GM18951 (cell line): Measurements from ENCODE around the gene TNFRSF6B.
"Not testable (repeated sequence)": the region's sequence is repeated elsewhere in the genome, so short reads cannot be mapped to it uniquely, and the experiment has no call there.

ENCODE experiments used
- POLR2A ChIP-seq: IDR thresholded peaks from 4 replicates; pipeline ENCODE4 v1.6.1; 2011; ENCODE audit warnings: mild to moderate bottlenecking; ENCODE audit not compliant: insufficient read length, insufficient read depth; ENCODE audit errors: extremely low read depth
- in situ Hi-C: fragments of 300-500 bp; cut with MboI; formaldehyde crosslinking; loops from one replicate; pipeline ENCODE4 v1.12.0; 2022; ENCODE audit warnings: low sequenced_read_pairs, mixed read lengths, inconsistent platforms; ENCODE audit not compliant: unreplicated experiment

Gene TNFRSF6B

DNA sequence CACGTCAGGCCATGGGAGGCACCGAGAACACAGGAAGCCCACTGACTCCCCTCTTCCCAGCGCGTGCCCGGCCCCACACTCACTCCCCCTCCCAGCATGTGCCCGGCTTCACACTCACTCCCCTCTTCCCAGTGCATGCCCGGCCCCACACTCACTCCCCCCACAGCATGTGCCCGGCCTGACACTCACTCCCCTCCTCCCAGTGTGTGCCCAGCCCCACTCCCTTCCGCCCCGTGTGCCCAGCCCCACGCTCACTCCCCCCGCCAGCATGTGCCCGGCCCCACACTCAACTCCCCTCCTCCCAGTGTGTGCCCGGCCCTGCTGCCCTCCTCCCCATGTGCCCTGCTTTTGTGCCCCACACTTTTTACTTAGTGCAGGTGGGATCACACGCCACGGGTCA, 28.6 kb upstream of the TNFRSF6B start:
- in situ Hi-C loops: no loop called here
- no peak for TF ChIP-seq POLR2A

DNA sequence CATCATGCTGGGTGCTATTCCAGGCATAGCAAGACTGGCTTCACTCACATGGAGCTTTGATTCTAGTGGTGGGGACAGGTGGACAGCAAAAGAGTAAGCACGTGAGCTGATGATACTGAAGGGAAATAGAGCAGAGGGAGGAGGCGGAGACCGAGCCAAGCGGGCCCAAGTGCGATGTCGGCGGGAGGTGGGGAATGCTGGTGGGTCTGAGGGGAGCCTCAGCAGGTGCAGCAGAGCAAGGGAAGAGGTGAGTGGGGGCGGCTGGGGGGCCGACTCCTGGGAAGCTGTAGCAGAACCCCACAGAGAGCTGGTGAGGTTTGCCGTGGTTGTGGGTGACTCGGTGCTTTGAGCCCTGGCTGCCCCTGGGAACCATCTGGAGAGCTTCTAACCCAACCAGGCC, 28.1 kb upstream of the TNFRSF6B start:
- in situ Hi-C loops: no loop called here
- no peak for TF ChIP-seq POLR2A

DNA sequence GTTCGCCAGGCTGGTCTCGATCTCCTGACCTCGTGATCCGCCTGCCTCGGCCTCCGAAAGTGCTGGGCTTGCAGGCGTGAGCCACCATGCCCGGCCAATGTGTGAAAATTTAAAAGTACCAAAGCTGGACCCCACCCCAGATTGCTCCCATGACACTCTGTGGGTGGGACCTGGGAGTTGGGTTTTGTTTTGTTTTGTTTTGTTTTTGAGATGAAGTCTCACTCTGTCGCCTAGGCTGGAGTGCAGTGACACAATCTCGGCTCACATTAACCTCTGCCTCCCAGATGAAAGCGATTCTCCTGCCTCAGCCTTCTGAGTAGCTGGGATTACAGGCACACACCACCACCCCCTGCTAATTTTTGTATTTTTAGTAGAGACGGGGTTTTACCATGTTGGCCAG, 24.8 kb upstream of the TNFRSF6B start:
- in situ Hi-C loops: not testable (repeated sequence)

DNA sequence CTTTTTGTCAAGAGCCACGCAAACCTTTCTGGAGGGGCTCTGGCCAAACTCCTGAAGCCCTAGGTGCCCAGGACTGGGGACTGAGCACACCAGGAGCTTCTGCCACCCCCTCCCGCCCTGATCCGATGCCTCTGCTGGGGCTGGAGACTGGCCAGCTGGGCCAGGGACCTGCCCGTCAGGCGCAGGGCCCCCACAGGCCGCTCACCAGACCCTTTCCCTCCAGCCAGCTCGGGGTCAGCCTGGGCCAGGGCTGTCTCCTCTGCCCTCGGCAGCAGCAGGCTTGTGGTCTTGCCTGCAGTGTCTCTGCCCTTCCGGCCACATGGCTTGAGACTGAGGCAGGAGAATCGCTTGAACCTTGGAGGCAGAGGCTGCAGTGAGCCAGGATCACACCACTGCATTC, 23.8 kb upstream of the TNFRSF6B start:
- TF ChIP-seq POLR2A: no peak
- in situ Hi-C loops: no loop called here

DNA sequence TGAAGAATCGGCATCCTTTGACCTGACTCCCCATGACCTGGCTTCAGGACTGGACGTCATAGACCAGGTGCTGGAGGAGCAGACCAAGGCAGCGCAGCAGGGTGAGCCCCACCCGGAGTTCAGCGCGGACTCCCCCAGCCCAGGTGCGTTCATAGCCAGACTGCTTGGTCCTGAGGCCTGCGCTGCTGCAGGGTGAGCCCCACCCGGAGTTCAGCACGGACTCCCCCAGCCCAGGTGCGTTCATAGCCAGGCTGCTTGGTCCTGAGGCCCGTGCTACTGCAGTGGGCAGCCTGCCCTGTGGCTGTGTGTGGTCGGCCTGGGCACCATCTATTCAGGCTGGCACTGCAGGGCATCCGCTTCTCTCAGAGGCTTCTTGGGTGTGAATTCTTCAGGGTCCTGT, 22.5 kb upstream of the TNFRSF6B start:
- TF ChIP-seq POLR2A: no peak

DNA sequence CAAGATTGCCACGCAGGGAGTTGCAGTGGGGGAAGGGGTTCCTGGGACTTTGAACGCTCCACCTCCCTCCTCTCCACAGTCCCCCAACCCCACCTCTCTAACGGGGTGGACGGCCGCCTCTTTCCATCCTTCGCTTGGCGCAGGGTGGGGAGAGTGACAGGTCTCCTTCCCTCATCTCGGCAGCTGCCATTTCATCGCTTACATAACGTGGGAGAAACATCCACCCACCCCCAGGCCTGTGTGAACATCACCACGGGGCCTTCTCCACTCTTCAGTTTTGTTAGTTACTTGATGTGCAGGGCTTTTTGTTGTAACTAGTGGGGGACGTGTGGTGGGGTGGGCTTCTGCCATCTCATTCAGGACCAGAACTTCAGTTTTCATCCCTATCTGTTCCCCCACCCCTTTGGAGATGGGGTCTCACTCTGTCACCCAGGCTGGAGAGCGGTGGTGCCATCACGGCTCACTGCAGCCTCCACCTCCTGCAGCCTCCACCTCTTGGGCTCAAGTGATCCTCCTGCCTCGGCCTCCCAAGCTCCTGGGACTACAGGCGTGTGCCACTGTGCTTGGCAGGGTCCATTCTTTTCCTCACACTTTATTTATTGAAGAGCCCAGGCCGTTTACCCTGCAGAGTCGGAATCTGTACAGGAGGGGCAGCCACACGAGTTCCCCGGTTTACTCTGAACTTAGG, 20.6 kb upstream of the TNFRSF6B start:
- in situ Hi-C loops: no loop called here
- TF ChIP-seq POLR2A: no peak

More for the DNA sequence above, 22.5 kb upstream of the TNFRSF6B start:
- in situ Hi-C loops: no loop called here

DNA sequence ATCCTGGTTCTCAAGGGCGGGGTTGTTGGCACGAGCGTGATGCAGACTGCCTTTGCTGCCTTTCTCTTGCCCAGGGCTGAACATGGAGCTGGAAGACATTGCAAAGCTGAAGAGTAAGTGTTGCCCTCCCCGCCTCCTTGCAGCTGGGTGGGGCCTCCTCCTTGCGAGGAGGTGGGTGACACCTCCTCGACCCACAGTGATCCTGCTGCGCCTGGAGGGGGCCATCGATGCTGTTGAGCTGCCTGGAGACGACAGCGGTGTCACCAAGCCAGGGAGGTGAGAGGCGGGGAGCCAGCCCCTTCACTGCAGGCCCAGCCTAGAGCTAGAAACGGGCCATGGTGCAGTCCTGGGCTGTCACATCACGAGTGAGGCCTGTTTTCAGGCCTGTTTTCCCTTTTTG, 18.4 kb upstream of the TNFRSF6B start:
- TF ChIP-seq POLR2A: no peak
- in situ Hi-C loops: no loop called here

DNA sequence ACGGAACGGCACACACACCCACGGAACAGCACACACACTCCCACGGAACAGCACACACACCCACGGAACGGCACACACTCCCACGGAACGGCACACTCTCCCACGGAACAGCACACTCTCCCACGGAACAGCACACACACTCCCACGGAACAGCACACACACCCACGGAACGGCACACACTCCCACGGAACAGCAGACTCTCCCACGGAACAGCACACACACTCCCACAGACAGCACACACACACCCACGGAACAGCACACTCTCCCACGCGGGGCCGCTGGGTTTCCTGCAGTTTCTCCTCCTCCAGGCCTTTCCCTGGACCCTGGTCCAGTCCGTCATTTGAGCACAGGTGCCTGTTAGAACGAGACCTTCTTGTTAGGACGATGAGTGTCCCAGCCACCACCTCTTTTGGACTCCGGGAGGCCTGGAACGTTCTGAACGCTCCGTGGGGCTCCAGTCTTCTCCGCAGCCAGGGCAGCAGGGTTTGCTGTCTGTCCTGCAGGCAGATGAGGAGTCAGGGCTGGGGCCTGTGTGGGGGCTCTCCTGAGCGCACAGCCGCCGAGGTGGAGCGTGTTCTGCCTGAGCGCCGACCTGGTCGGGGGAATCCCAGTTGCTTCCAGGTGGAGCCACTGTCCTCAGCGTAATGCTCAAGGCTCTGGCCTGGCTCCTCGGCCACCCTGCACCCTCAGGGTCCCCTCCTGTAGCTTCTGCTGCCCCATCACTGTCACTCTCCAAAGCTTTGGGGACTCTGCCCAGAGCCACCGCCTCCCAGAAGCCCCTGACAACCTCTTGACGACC, 17.6 kb upstream of the TNFRSF6B start:
- no peak for TF ChIP-seq POLR2A
- in situ Hi-C loops: no loop called here

DNA sequence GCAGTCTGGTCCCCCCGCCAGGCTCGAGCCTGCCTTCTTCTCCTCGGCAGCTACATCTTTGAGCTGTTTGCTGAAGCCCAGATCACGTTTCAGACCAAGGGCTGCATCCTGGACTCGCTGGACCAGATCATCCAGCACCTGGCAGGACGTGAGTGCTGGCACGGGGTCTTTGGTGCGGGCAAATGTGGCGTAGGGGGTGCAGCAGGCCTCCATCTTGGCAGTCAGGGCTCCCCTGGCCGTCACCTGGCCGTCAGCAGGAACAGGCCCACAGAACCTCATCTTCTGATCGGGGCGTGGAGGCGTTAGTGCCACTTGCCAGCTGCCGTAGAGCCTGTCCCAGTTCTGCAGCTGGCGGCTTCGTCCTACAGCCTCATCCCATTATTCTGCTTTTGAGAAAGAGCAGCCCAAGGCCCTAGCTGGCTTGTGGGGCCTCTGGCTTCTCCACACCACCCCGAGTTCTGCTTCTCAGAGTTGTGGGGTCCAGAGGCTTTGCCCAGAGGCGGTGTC, 16.6 kb upstream of the TNFRSF6B start:
- in situ Hi-C loops: no loop called here
- TF ChIP-seq POLR2A: no peak

DNA sequence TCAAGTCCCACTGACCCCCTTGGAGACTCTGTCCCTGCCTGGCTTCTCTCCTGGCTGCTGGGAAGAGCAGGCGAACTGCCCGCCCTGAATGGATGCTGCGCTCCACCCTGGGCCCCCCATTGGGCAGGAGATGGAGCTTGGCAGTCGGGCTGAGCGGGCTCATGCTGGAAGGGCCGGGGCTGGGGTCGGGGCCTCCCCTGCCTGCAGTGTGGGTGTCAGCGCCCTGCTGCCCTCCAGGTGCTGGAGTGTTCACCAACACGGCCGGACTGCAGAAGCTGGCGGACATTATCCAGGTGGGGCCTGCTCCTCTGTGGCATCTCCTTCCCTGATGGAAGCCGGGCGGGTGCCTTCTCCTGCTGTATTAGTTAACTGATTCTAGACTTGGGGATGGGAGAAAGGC, 16.0 kb upstream of the TNFRSF6B start:
- in situ Hi-C loops: no loop called here

DNA sequence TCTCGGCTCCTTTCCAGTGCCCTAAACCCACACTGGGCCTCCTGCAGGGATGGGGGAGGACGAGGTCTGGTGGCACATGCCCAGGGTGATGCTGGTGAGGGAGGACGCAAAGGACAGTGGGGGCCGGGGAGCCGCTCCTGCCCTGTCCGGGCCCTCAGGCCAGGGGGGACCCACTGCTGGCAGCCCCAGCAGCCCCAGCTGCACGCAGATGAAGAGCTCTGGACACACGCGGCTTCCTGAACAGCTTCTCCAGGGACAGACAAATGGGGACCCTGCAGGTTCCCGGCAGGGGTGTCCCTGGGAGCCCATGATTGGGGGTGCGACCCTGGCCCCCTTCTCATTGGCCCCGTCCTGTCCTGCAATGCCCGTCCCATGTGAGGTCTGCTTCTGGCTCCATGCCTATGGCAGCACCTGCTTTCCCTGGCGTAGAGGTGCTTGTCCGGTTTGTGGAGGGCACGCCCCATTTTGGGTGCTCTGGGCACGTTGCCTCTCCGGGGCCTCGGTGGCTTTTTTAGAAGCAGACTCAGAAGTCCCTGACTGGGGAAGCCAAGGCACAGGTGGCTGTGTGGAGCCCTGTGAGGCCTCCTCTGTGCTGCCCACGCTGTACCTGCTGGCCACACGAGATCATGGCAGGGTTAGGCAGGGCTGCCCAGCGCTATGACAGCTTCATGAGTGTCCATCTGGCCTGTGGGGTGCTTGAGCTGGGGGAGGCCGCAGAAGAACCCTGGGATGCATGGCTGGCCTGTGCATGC, 15.4 kb upstream of the TNFRSF6B start:
- no peak for TF ChIP-seq POLR2A
- in situ Hi-C loops: no loop called here

More for the DNA sequence above, 16.0 kb upstream of the TNFRSF6B start:
- no peak for TF ChIP-seq POLR2A

DNA sequence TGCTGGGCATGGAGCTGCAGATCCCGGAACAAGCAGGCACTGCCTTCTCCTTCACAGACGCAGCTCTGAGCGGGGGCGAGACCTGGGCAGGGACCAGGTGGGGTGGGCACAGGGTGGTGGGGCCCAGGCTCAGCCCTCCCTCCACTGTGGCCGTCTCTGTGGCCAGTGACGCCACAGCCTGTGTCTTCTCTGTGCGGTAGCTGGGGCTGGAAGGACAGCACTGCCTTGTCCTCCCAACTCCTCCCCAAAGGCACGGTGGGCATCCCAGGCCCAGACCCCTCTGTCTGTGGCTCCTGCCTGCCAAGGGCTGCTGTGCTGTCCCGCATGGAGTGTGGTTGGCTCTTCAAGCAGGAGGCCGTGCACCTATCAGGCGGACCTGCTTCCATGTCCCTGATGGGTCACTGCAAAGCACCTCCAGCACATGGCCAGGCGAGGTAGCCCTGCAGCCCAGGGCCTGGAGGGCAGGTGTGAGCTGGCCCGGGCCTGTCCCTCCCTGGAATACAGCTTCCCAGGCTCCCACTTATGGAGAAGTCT, 14.8 kb upstream of the TNFRSF6B start:
- in situ Hi-C loops: no loop called here
- TF ChIP-seq POLR2A: no peak

DNA sequence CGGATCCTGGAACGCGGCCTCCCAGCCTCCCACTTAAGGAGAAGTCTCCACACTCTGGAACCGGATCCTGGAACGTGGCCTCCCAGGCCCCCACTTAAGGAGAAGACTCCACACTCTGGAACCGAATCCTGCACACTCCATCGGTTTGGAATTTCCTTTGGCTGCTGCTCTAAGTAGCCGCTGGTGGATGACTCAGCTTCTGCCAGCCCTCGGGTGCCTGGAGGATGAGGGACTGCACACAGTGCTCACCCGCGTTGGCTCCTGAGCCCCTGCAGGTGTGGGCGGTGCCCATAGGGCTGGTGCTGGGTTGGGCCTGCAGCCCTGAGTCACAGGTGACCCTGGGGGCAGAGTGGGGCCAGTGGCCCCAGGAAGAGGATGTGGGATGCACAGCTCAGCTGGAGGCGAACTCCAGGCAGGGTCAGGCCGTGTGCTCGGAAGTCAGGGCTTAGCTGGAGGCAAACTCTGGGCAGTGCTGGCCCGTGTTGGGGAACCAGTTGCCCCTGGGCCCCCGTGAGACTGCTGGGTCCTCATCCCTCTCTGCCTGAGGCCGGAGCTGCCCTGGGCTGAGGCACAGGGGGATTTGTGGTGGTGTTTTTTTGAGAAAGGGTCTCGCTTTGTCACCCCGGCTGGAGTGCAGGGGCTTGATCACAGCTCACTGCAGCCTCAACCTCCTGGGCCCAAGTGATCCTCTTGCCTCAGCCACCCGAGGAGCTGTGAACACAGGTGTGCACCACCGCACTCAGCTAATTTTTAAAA, 13.9 kb upstream of the TNFRSF6B start:
- in situ Hi-C loops: no loop called here
- no peak for TF ChIP-seq POLR2A
